ENCODE data around the gene DCAF8L1.

GRCh38 chrX:27976284-27976683 lies 5.0 kb downstream of the DCAF8L1 start:
- TF ChIP-seq PATZ1 (CRISPR knock-in tag; IDR thresholded peaks at IDR 0.05; ENCODE audit: borderline replicate concordance), result no peak
- TF ChIP-seq GLIS3 (CRISPR knock-in tag; IDR thresholded peaks at IDR 0.05), result no peak
- TF ChIP-seq ZFP30 (CRISPR knock-in tag; IDR thresholded peaks at IDR 0.05), result no peak
- TF ChIP-seq ISL1 (CRISPR knock-in tag; IDR thresholded peaks at IDR 0.05), result no peak
- TF ChIP-seq TSHZ2 (CRISPR knock-in tag; IDR thresholded peaks at IDR 0.05), result no peak
- no peak for TF ChIP-seq POU6F1 (CRISPR knock-in tag; IDR thresholded peaks at IDR 0.05; ENCODE audit: borderline replicate concordance, low read depth)
- TF ChIP-seq CREB5 (CRISPR knock-in tag; IDR thresholded peaks at IDR 0.05; ENCODE audit: low read depth), result no peak
- TF ChIP-seq PPARA (CRISPR knock-in tag; IDR thresholded peaks at IDR 0.05; ENCODE audit: borderline replicate concordance), result no peak
- TF ChIP-seq CSDC2 (CRISPR knock-in tag; IDR thresholded peaks at IDR 0.05), result no peak
- TF ChIP-seq BACH2 (CRISPR knock-in tag; IDR thresholded peaks at IDR 0.05; ENCODE audit: borderline replicate concordance), result no peak
- TF ChIP-seq SNAI2 (CRISPR knock-in tag; IDR thresholded peaks at IDR 0.05), result no peak
- no peak for TF ChIP-seq ESRRG (CRISPR knock-in tag; IDR thresholded peaks at IDR 0.05)
